Ureter (tissue), 1 donor: ENCODE results near the gene ERO1A. TPM values are rescaled to one million over a fixed set of nuclear protein-coding genes. Genes with fewer than 3 reads are reported as not detected.

Experiments
- DNase-seq: peaks from one replicate; pipeline ENCODE4 v3.0.0-alpha.2; 2020; ENCODE audit warnings: low spot score
- total RNA-seq: library from RNA; stranded (reverse); gene quantifications from one replicate; pipeline ENCODE4 v1.2.4, GENCODE V29; 2023
- donor health status: DM: yes; HTN: yes; CAD: no.

ERO1A gene
- total RNA-seq, 1 donor from 2014 or later: 67.3 TPM

DNA sequence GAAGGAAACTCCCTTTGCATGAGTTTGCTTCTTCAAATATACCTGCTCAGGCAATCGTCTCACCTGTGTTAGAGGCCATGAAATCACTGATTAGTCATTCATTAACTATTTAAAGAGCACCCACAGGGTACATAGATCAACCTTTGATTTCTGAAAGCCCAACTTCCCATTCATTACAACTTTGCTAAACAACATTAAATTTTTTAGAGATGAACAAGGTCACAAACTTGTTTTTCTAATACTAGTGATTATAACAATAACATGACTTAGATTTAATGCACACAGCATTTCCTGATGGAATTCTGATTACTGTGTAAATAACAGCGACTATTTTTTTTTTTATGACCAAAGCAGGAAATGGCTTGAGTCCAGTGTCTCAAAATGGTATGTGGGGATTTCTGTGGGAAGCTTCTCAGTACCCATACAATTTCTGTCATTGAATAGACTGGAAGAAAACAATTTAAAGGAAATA, 5.4 kb upstream of the ERO1A start:
- DNase-seq: no peak

DNA sequence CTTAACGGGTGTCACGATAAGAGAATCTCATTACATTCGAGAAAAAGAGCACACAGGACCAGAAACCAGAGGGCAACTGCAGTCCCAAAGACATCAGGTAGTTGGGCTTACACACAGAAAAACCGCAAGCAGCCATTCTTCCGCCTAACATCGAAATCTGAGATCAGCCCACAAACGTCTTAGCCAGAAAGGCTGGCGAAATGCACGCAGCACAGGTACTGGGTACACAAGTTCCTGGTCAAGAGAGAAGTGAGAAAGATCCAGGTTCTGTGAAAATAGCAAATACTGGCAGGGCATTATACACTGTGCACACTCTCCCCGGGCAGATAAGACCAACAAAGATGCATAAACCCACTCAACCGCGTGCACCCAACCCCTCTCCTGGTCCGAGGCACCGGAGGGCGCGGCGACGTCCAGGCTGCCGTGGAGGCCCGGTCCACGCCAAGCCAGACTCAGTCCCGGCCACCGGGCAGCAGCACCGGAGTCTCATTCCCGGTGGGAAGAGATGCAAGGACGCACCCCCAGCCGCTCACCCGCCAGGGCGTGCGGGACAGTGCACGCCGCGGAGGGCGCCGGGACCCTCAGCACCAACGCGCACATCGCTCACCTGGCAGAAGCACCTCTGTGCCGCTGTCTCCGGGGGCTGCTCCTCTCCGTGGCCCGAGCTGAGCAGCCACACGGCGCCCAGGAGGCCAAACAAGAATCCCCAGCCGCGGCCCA, 437 bp downstream of the ERO1A start:
- no peak for DNase-seq

DNA sequence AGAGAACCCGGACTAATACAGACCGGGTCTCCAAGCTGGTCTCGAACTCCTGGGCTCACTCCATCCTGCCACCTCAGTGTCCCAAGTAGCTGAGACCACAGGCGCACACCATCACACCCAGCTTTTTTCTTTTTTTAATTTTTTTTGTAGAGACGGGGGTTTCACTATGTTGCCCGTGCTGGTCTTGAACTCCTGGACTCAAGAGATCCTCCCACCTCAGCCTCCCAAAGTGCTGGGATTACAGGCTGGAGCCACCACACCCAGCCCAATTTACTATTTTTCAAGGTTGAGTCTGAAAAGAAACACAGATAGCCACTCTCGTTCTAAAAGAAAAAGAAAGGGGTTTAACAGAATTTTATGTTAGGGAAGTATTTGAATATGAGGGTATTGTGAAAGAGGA, 1.8 kb downstream of the ERO1A start:
- DNase-seq: no peak

DNA sequence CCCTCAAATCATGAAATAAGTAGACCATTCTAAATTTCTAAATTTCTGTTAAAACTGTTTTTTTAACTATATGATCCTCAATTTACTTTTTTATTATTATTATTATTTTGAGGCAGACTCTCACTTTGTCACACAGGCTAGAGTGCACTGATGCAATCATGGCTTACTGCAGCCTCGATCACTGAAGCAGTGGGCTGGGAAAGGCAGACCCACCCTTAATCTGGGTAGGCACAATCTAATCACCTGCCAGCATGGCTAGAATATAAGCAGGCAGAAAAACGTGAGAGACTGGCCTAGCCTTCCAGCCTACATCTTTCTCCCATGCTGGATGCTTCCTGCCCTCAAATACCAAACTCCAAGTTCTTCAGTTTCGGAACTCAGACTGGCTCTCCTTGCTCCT, 2.3 kb downstream of the ERO1A start:
- DNase-seq: no peak

DNA sequence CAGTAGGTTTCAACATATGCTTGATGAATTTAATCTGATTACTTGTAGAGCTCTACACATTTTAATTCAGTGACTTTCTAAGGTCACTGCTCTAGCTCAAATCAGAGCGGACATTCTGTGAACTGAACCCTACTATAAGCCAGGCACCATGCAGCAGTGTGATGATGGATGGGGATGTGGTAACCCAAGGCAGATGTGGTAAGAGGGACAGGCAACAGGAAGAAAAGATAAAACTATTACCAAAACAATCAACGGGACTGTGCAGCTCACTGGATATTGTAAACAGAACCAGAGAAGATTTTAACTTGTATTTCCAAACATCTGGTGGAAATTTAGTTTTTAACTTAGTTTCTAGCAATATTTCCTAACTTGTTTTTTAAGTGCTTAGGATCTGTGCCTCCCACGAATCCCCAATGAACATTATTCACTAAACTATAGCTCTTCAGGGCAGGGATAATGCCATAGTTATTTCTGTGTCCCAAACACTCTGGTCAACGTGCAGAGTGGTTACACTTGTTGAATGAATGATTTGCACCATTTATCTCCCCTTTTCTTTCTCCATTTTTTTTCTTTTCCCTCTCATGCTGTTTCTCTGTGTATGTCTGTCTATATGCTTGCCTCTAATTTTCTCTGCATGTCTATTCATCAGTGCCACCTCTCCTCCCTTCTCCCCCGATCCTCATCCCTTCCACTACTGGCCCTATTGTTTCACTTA, 3.0 kb downstream of the ERO1A start:
- DNase-seq: no peak

DNA sequence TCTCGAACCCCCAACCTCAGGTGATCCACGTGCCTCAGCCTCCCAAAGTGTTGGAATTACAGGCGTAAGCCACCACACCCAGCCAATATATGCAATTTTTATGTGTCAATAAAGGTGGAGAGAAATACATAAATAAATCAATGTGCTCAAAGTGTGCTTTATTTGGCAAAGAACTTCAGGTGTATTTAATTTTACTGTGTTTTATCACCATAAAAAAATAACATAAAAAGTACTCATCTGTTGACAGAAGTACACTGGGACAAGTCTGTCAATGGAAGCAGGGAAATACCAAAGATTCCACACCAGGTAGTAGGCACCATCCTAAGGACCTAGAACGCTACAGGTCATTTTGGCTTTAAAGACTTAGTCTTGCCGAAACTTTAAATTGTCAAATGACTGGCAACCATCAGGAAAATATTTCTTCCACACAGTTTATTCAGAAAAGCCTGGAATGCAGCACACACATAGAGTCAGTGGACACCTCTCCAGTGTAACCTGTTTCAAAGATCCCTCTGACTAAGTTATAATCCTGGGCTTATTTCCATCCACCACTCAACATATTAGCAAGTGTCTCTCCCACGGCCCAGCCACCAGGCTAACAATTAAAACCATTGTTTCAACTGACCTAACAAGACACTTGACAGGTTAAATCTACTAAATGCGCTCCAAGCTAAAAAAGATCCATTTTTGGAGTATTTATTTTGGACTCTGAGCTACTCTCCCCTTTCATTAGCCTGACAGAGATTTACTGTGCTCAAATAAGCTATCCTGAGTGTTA, 4.2 kb downstream of the ERO1A start:
- no peak for DNase-seq

DNA sequence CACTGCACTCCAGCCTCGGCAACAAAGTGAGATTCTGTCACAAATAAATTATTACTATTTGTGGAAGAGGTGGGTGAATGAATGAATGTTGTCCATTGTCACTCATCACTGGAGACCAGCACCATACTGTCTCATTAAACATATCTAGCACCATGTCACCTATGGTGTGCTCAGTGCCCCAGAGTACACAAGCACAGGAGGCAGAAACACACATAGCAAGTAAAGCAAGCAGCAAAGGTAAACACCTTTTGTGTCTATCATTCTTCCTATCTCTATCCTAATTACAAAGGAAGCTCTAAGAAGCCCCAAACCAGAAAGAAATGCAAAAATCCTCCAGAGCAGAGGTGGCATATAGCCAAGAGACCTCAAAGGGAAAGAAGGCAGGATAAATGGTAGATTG, 9.2 kb downstream of the ERO1A start:
- no peak for DNase-seq

DNA sequence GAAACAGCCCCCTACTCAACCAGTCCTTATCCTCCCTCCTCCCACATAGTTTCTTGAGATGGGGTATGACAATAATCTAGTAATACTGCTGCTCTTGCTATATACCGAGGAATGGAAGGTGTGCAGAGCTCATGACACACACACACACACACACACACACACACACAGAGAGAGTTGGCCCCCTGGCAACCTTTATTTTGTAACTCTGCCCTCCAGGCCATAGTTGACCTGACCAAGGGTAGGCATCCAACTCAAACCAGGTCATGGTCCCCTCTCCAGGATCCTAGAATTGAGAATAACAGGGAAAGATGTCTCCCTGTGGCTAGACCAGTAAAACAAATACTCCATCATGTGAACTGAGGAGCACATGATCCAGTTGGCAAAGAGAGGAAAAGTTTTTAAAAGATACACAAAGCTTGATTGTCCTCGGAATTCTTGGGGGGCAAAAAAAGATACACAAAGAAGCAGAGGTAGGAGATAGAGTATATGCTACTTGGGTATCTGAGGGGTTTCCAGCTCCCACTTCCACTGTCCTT, 11.3 kb downstream of the ERO1A start:
- no peak for DNase-seq

DNA sequence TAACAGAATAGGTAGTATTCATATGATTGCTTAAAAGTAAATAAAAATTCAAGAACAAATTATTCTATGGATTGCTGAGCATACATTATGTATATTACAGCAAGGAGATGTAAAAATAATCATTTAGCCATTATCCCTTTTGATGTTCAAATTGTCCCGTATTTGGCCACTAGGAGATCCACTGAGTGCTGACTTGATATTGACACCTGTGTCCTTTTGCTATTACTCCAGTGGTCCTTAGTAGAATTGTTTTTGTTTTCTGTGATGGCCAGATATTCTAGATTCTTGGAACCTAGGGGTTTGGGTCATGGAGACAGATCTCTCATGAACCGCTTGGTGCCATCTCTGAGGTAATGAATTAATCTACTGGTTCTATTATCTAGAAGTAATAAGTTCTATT, 16.8 kb downstream of the ERO1A start:
- DNase-seq: no peak

DNA sequence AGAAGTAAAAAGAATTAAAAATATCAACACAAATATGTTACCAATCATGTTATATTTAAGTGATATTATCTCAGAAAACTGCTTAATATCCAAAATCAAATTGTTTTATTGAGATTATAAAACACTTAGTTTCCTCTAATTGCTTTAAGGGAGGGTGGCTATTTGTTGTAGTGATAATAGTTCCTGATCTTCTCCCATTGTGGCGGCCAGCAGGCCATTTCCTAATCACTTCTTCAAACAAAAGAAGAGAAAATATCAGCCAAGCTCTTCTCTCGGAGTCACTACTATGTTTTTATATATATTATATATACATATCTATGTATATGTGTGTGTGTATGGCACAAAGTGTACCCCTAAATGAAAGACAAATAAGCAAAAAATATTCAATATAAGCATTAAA, 31.5 kb downstream of the ERO1A start:
- no peak for DNase-seq

DNA sequence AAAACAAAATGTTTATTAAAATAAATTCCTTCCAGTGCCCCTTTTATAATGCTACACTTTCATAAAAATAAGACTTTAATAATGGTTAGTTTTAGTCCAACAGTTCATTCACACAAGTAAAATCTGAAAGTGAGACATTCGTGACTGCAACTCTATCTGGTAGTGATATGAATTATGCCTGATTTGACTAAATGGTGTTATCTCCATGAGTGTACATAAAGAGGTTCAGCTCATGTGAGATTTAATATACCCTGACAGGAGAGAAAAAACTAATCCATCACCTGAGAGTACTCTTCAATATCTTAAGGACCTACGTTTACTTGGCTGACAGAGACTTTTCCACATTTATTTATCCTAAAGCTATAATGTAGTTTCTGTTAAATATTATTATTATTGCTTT, 34.0 kb downstream of the ERO1A start:
- no peak for DNase-seq

DNA sequence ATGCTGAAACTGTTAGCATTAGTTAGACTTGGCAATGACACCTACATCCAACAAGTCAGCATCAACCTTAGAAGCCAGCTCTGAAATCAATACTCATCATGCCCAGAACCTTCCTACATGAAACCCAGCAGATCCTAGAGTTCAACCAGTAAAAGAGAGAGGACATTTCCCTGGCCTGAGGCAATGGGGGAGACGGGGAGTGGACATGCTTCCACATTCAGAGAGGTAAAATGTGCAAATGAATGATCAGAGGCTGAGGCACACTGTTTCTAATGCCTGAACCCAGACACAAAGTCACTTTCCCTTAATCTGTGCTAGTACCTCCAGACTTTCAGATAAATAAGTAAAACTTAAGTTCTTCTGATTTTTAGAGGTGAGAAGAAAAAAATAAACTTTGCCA, 34.5 kb downstream of the ERO1A start:
- DNase-seq: no peak

DNA sequence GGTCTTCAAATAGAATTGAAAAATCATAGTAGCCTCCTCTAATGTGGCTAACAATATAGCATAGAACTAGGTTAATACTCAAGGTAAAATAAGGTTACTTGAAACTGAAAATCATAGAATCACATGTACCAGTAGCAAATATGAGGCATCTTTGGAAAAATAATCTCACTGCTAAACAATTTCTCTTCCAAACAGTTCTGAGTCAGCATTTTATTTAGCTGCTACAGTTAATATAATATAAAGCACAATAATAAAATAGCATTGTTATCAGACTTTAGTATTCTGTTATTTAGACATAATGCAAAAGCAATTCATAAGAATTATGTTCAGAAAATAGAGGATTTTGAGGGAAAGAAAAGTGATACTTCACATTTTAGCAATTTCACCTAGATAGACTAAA, 35.0 kb downstream of the ERO1A start:
- no peak for DNase-seq

DNA sequence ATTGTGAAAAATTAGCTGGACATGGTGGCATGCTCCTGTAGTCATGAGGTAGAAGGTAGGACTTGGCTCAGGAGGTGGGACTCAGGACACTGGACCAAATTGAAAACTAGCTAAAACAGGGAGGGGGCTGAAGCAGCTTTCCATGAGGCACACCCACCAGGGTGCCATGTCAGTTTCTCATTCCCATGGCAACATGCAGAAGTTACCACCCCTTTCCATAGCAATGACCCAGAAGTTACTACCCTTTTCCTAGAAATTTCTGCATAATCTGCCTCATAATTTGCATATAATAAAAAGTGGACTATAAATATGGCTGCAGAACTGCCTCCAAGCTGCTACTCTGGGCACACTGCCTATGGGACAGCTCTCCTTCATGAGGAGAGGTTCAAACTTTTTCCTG, 38.5 kb downstream of the ERO1A start:
- no peak for DNase-seq

DNA sequence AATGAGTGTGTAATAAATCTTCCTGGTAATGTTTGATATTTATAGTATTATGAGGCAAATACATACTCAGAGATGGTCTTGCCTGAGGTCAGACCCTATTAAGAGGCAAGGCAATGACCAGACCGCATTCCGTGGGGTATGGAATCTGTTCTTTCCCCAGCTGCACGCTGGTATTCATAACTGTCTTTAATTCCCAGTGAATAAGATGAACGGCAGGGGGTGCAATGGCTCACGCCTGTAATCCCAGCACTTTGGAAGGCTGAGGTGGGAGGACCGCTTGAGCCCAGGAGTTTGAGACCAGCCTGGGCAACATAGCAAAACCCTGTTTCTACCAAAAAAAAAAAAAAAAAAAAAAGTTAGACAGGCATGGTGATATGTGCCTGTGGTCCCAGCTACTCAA, 44.6 kb downstream of the ERO1A start:
- no peak for DNase-seq

DNA sequence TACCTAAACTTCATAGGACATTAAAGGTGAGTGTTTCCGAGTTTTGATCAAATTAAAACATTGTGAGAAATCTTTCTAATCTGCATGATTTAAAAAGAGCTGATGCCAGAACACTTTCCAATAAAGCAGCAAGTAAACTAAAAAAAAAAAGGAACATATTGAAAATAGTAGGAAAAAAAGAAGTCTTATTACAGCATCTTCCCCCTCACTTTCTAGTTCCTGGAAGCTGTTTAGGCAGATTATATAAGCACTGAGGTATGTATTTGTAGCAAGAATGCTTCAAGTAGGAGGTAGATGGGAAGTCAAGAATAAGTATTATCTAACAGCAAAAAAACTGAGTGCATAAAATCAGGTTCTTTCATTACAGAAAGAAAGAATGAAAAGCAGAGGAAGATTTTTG, 45.8 kb downstream of the ERO1A start:
- no peak for DNase-seq

DNA sequence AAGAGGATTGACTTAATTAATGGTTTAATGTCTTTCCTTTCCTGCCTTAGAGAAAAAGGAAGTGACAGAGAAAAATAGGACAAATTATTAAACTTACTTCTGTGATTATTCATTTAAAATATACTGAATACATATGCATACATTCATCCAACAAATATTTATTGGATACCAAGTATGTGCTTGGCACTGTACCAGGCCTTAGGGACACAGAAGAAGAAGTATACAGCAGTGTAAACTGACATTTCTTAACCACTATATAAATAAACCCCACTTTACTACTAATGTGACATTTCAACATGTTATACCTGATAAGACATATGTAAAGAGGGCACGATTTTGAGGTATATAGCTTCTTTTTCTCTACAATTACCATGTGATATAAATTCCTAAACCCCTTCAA, 53.6 kb downstream of the ERO1A start:
- no peak for DNase-seq

DNA sequence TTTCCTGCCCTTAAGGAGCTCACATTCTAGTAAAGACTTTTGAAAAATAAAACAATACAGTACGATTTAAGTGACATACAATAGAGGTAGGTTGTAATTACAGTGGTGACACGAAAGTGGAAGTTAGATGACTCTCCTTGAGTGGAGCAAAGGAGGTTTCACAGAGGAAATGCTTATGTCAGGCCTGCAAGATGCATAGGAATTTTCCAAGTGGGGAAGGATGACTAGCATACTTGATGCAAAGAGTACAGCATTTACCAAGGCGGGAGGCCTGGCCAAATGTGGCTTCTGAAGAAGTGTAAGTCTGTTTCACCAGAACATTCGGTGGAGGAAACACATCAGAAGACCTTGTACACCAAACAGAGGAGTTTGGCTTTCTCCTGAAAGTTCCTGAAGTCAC, 55.2 kb downstream of the ERO1A start:
- no peak for DNase-seq

DNA sequence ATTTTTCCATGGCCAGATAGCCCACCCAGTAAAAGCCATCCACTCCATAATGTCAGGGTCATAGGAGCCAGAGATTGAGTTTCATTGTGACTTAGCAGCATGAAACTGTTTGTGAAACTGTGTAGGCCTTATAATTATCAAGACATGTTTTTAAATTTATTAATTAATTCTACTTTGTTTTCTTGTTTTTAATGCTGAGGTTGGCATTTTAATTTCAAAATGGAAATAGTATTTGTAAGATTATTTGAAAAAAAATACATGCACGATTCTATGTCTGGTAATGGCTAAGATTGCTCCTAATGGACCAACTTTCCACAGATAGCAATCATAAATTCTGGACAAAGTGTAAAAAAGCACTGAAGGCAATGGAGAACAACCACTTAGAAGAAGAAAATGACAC, 75.7 kb downstream of the ERO1A start:
- no peak for DNase-seq

DNA sequence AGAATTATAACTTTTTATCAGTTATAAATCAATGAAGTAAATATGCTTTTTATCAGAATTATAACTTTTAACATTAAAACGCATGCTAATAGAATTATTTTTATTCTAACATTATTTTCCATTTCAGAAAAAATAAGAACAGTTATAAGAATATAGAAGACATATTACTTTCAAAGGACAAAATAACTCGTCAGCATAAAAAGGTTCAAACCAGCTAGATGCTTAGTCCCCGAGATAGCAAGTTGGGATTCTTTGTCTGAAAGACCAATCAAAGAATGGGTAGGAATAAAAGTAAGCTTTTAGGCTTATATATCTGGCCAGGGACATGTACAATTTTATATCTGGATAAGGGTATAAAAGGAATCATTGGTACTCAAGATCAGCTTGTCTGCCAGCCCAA, 76.8 kb downstream of the ERO1A start:
- no peak for DNase-seq

DNA sequence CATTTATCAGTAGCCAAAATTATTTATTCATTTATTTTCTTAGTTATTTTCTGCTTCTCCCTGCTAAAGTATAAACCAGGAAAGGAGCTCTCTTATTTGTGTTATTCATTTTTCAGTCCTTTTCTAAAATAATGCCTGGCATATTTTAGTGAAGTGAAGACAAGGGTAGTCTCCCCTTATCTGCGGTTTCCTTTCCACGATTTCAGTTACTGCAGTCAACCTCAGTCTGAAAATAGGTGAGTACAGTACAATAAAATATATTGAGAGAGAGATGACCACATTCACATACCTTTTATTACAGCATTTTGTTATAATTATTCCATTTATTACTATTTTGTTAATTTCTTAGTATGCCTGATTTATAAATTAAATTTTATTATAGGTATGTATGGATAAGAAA, 85.2 kb downstream of the ERO1A start:
- DNase-seq: no peak

DNA sequence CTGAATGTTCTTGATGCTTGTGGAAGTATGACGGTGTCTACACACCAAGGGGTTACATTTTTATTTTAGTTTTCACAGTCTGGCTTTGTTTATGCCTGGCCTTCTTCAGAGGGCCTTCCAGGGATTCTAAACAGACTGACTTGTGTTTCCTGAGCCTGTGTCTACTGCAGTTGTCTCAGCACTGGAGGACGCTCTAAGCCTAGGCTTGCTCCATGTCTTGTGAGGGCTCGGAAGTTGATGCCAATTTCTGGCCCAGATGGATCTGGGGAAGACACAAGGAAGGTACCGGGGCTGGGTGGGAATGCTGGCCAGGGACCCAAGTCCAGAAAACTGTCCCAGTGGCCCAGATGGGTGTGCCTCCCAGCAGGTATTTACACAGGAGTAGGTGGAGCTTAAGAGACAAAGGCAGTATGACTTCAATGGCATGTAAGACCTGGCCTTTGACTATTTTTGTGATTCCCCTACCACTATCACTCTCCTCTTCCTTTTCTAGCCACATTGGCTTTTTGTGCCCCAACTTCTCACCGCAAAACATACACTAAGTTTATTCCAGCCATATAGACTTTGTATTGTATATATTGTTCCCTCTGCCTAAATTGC, 85.8 kb downstream of the ERO1A start:
- DNase-seq: no peak
